ENCODE measurements around the gene ZNHIT3.

DNA sequence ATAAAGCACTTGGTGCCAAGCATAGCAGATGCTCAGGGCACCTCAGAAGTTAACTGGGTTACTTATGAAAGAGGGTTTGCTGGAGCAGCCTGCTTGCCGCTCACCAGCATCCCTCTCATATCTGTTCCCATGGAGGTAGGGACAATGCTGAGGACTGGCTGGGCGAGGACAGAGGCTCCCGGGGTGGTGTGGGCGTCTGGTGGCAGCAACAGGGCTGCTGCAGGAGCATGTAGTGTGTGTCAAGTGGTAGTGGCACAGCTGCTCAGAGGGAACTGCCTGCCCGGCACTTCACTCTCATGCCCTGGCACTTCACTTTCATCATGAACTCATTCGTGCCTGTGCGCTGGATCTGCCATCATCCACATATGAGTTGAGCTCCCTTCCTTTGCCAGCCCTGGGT is 26.9 kb upstream of the ZNHIT3 start:
- TF ChIP-seq, protein P1, sequence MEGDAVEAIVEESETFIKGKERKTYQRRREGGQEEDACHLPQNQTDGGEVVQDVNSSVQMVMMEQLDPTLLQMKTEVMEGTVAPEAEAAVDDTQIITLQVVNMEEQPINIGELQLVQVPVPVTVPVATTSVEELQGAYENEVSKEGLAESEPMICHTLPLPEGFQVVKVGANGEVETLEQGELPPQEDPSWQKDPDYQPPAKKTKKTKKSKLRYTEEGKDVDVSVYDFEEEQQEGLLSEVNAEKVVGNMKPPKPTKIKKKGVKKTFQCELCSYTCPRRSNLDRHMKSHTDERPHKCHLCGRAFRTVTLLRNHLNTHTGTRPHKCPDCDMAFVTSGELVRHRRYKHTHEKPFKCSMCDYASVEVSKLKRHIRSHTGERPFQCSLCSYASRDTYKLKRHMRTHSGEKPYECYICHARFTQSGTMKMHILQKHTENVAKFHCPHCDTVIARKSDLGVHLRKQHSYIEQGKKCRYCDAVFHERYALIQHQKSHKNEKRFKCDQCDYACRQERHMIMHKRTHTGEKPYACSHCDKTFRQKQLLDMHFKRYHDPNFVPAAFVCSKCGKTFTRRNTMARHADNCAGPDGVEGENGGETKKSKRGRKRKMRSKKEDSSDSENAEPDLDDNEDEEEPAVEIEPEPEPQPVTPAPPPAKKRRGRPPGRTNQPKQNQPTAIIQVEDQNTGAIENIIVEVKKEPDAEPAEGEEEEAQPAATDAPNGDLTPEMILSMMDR (IDR thresholded peaks at IDR 0.05) = no peak
- no peak for TF ChIP-seq POLR2A (IDR thresholded peaks at IDR 0.05)

All from right lobe of liver (tissue), 4 donors.